Upper lobe of right lung (tissue), 1 donor: ENCODE data around the gene LDAF1. TPM values are rescaled to one million over a fixed set of nuclear protein-coding genes. Genes with fewer than 3 reads are reported as not detected.

Experiments
- ATAC-seq: fragments of 200-7000 bp; cut with Tn5 transposase; one replicate; pipeline ENCODE4 v1.9.1; 2020; ENCODE audit warnings: mild to moderate bottlenecking, moderate library complexity
- DNase-seq: peaks from one replicate; pipeline ENCODE4 v3.0.0-alpha.2; 2020
- H3K27ac ChIP-seq: fragments of 200-600 bp; one replicate; pipeline ENCODE4 v1.8.0; 2022
- H3K27me3 ChIP-seq: fragments of 200-600 bp; one replicate; pipeline ENCODE4 v1.8.0; 2022; ENCODE audit warnings: mild to moderate bottlenecking
- H3K36me3 ChIP-seq: fragments of 200-600 bp; one replicate; pipeline ENCODE4 v1.8.0; 2022
- H3K4me1 ChIP-seq: fragments of 200-600 bp; one replicate; pipeline ENCODE4 v1.8.0; 2022
- H3K4me3 ChIP-seq: fragments of 200-600 bp; one replicate; pipeline ENCODE4 v1.8.0; 2022; ENCODE audit warnings: mild to moderate bottlenecking
- H3K9me3 ChIP-seq: fragments of 200-600 bp; one replicate; pipeline ENCODE4 v1.8.0; 2022
- intact Hi-C: fragments of 100-400 bp; cut with DNase I; formaldehyde crosslinking; loops from one replicate; pipeline ENCODE4 v1.11.0; 2022
- total RNA-seq: library from RNA; stranded (reverse); fragmentation: NEBNext Ultra II Directional; extraction: Animal tissue kit (Norgen Biotek cat#: 25700); gene quantifications from one replicate; pipeline ENCODE4 v1.2.1, GENCODE V29; 2021
- TF ChIP-seq, protein P1 (sequence below): fragments of 200-600 bp; IDR thresholded peaks from one replicate; pipeline ENCODE4 v1.8.0; 2022; ENCODE audit warnings: antibody characterized with exemption
- donor health status: DM: no; HTN: yes; CAD: no; lungs with severe emphysema.

LDAF1 gene
- total RNA-seq, 1 donor from 2014 or later: 33.3 TPM

DNA sequence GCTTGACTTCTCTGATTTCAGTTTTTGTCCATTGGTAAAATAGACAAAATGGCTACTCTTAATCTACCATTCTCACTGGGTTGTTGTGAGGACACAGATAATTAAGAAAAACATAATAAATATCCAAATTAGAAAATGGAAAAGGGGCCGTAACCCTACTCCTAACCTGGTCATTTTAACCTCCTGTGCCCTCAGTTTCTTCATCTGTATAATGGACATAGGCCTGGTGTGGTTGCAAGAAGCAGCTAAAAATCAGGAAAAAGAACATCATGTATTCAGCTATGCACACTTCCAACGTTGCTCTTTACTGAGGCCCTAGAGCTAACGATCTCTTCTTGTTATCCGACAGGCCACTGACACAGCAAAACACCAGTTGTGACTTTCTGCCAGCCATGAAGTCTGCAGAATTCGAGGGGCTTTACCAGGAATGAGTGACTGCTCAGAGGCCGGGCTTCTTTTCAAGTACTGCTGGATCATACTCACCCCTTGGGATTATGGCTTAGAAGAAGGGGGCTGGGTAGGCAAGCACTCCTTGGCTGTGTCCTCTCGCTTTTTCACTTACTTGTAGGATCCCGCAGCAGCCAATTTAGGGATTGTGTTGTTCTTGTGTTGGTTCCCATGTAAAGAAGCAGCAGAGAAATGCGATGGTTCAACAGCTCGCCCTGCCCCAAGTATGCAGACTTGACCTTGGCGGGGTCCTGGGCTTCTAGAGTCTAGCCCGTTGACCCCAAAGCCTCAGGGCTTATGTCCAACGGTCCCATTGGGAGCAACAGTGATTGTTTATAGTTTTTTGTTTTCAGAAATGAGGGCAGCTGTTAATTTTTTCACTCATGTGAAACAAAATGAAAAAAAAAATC lies 20.9 kb downstream of the LDAF1 start:
- no peak for DNase-seq
- Histone ChIP-seq H3K9me3 (no peaks in the 10 kb centered on the region), H3K27ac (no peak overlapping the region), H3K4me1 (no peaks in the 10 kb centered on the region), H3K27me3 (no peaks in the 10 kb centered on the region), H3K4me3 (no peak overlapping the region), H3K36me3 (peaks cover 61% of the 10 kb centered on the region)
- no peak for ATAC-seq
- intact Hi-C loops: no loop called here
- TF ChIP-seq, protein P1, sequence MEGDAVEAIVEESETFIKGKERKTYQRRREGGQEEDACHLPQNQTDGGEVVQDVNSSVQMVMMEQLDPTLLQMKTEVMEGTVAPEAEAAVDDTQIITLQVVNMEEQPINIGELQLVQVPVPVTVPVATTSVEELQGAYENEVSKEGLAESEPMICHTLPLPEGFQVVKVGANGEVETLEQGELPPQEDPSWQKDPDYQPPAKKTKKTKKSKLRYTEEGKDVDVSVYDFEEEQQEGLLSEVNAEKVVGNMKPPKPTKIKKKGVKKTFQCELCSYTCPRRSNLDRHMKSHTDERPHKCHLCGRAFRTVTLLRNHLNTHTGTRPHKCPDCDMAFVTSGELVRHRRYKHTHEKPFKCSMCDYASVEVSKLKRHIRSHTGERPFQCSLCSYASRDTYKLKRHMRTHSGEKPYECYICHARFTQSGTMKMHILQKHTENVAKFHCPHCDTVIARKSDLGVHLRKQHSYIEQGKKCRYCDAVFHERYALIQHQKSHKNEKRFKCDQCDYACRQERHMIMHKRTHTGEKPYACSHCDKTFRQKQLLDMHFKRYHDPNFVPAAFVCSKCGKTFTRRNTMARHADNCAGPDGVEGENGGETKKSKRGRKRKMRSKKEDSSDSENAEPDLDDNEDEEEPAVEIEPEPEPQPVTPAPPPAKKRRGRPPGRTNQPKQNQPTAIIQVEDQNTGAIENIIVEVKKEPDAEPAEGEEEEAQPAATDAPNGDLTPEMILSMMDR: no peak

DNA sequence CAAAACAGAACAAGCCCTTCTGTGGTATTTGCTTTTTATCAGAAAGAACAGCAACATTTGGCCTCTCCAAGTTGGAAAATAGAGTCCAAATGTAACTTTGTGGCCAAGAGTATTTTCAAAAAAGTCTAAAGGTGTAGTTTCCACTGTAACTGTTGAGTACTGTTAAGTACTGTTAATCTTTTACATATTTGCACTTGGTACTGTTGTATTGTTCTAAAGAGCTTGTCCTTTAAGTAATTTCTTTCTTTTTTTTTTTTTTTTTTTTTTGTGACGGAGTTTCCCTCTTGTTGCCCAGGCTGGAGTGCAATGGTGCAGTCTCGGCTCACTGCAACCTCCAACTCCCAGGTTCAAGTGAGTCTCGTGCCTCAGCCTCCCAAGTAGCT lies 21.5 kb downstream of the LDAF1 start:
- intact Hi-C loops: no loop called here
- Histone ChIP-seq H3K9me3 (no peaks in the 10 kb centered on the region), H3K4me1 (no peaks in the 10 kb centered on the region), H3K27me3 (no peaks in the 10 kb centered on the region), H3K36me3 (peaks cover 55% of the 10 kb centered on the region), H3K4me3 (no peak overlapping the region), H3K27ac (no peak overlapping the region)
- TF ChIP-seq, protein P1: no peak
- peak; percentile 14 for ATAC-seq
- no peak for DNase-seq

DNA sequence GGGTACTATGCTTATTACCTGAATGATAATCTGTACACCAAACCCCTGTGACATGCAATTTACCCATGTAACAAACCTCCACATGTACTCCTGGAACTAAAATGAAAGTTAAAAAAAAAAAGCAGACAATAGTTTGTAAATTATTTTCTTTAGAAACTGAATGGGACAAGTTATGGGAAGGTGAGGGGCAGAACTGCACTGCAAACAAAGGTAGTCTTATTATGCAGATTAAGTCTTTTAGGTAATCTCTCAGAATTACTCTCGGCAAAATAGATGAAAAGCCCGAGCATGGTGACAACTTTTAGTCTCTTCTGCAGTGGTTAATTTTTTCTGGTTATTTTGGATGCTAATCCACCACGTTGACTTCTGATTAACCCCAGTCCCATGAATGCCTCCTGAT lies 25.5 kb downstream of the LDAF1 start:
- no peak for DNase-seq
- Histone ChIP-seq H3K36me3 (peaks cover 17% of the 10 kb centered on the region), H3K4me3 (no peak overlapping the region), H3K4me1 (peaks cover 6% of the 10 kb centered on the region), H3K9me3 (no peaks in the 10 kb centered on the region), H3K27me3 (no peaks in the 10 kb centered on the region), H3K27ac (no peak overlapping the region)
- no peak for ATAC-seq
- TF ChIP-seq, protein P1: no peak
- intact Hi-C loops: no loop called here

DNA sequence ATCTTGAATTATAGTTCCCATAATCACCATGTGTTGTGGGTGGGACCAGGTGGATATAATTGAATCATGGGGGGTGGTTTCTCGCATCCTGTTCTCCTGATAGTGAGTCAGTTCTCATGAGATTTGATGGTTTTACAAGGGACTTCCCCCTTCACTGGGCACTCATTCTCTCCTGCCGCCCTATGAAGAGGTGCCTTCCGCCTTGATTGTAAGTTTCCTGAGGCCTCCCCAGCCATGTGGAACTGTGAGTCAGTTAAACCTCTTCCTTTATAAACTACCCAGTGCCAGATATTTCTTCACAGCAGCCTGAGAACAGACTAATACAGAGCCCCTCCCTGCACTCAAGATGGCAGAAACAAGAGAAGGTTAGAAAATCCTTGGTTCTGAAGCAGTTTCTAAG lies 26.4 kb downstream of the LDAF1 start:
- intact Hi-C loops: no loop called here

DNA sequence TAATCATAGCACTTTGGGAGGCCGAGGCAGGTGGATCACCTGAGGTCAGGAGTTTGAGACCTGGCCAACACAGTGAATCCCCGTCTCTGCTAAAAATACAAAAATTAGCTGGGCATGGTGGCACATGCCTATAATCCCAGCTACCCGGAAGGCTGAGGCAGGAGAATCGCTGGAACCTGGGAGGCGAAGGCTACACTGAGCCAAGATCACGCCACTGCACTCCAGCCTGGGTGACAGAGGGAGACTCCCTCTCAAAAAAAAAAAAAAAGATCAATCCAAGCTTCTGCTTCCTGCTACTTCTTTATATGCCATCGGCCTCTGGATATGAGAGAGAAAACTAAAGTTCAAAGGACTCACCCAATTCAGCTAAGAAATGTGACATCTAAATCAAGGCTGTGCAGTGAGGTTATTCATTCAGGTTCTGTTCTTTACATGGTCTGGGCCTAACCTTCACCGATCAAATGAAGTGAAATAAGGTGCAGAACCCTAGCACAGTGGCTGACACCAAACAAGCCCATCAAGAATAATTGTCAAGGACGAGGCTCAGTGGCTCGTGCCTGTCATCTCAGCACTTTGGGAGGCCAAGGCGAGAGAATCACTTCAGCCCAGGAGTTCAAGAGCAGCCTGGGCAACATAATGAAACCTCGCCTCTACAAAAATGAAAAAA lies 27.3 kb downstream of the LDAF1 start:
- Histone ChIP-seq H3K27ac (no peak overlapping the region), H3K9me3 (no peaks in the 10 kb centered on the region), H3K4me3 (no peak overlapping the region), H3K27me3 (no peaks in the 10 kb centered on the region), H3K4me1 (peaks cover 6% of the 10 kb centered on the region), H3K36me3 (peaks cover 10% of the 10 kb centered on the region)
- intact Hi-C loops: no loop called here
- TF ChIP-seq, protein P1: no peak
- ATAC-seq (no peak), DNase-seq (no peak)

More for the DNA sequence above, 26.4 kb downstream of the LDAF1 start:
- H3K27me3 ChIP-seq: no peaks in the 10 kb centered on the region
- ATAC-seq: no peak
- no peak for DNase-seq
- no peaks in the 10 kb centered on the region for H3K9me3 ChIP-seq
- H3K4me3 ChIP-seq: no peak overlapping the region
- peaks cover 6% of the 10 kb centered on the region for H3K4me1 ChIP-seq
- TF ChIP-seq, protein P1: no peak
- peaks cover 10% of the 10 kb centered on the region for H3K36me3 ChIP-seq
- H3K27ac ChIP-seq: no peak overlapping the region
